Small intestine (tissue), 16 donors: ENCODE data around the gene RRM1. TPM values are rescaled to one million over a fixed set of nuclear protein-coding genes. Genes with fewer than 3 reads are reported as not detected.
A peak's percentile ranks its signal among the peaks of the same experiment; 100 is the strongest.
"Not testable (repeated sequence)": the region's sequence is repeated elsewhere in the genome, so short reads cannot be mapped to it uniquely, and the experiment has no call there.

ENCODE experiments used
- DNase-seq, 2 donors: peaks; one replicate each; pipeline versions ENCODE4 v3.0.0 to v3.0.0-alpha.2; 2013
- FAIRE-seq: peaks from 2 replicates; lab custom pipeline; 2012; peaks lifted over from hg19 to GRCh38; lab: Jason Lieb, UNC
- H3K27ac ChIP-seq, 3 donors: one replicate each; pipeline ENCODE4 v1.5.1; 2013; ENCODE audit warnings: low read length in 2 of 3, mild to moderate bottlenecking in 2 of 3, control low read depth in 1 of 3, inconsistent platforms in 1 of 3, low read depth in 1 of 3, moderate library complexity in 1 of 3
- H3K27me3 ChIP-seq, 3 donors: one replicate each; pipeline ENCODE4 v1.6.1; 2013; ENCODE audit warnings: low read length in 3 of 3, inconsistent platforms in 1 of 3; ENCODE audit not compliant: control insufficient read depth in 3 of 3, insufficient read depth in 3 of 3
- H3K36me3 ChIP-seq, 3 donors: one replicate each; pipeline ENCODE4 v1.6.1; 2013; ENCODE audit warnings: low read length in 3 of 3, inconsistent platforms in 1 of 3, low read depth in 1 of 3, mild to moderate bottlenecking in 1 of 3, moderate library complexity in 1 of 3; ENCODE audit not compliant: control insufficient read depth in 3 of 3, insufficient read depth in 2 of 3
- H3K4me1 ChIP-seq, 3 donors: one replicate each; pipeline ENCODE4 v1.6.1; 2013; ENCODE audit warnings: low read length in 2 of 3, inconsistent platforms in 1 of 3, low read depth in 1 of 3, mild to moderate bottlenecking in 1 of 3, moderate library complexity in 1 of 3; ENCODE audit not compliant: control insufficient read depth in 3 of 3, insufficient read depth in 2 of 3
- H3K4me3 ChIP-seq, 3 donors: one replicate each; pipeline ENCODE4 v1.5.1; 2013; ENCODE audit warnings: low read length in 3 of 3, control low read depth in 1 of 3, inconsistent platforms in 1 of 3, low read depth in 1 of 3, mild to moderate bottlenecking in 1 of 3, moderate library complexity in 1 of 3
- H3K9me3 ChIP-seq, 2 donors: one replicate each; pipeline ENCODE4 v1.6.1; 2013; ENCODE audit warnings: low read depth in 1 of 2, low read length in 1 of 2; ENCODE audit not compliant: control insufficient read depth in 2 of 2, insufficient read depth in 1 of 2
- WGBS, 3 donors: extraction: QIAGEN DNeasy Blood & Tissue Kit; methylation state at CpG; one replicate each; pipeline ENCODE4 v1.1.7; 2013; 5-methylcytosine and 5-hydroxymethylcytosine counted together
- long read RNA-seq, 10 donors: transcript quantifications; one replicate each; lab custom pipeline, GENCODE V29; 2026
- polyA plus RNA-seq, 4 donors: library from polyadenylated mRNA; stranded (reverse) in 3 of 4; unstranded in 1 of 4; fragments of 200-250 nt in 3 of 4; fragments of 120-200 nt in 1 of 4; gene quantifications; one replicate each; pipeline versions ENCODE4 v1.2.1 to v1.2.3, GENCODE V29; 2013
- donor health status: healthy with polysubstance abuse.
- donor health status: control.
- donor health status: control.
- donor health status: Bipolar disorder and iron deficiency.
- donor health status: healthy.

RRM1 gene
- 10 to 100 TPM; 10.3 to 51.8 (median 25.3) TPM for polyA plus RNA-seq
- long read RNA-seq, donor 1, transcript RRM1-201 (19 exons, 3,076 nt) = major isoform, 12 of 32 reads
- long read RNA-seq, donor 1, partial matches to known transcripts = 19 of 32 reads
- long read RNA-seq, donor 1, other reads (novel, unspliced or antisense) = 0 of 32 reads
- long read RNA-seq, donor 2, transcript RRM1-201 (19 exons, 3,076 nt) = major isoform, 7 of 7 reads
- long read RNA-seq, donor 2, partial matches to known transcripts = 0 of 7 reads
- long read RNA-seq, donor 2, other reads (novel, unspliced or antisense) = 0 of 7 reads
- long read RNA-seq, donor 3, partial matches to known transcripts = 24 of 26 reads
- long read RNA-seq, donor 3, other reads (novel, unspliced or antisense) = 0 of 26 reads
- long read RNA-seq, donor 4, partial matches to known transcripts = 0 of 1 reads
- long read RNA-seq, donor 4, other reads (novel, unspliced or antisense) = 0 of 1 reads
- long read RNA-seq, donor 5 = 0 reads
- long read RNA-seq, donor 6, transcript RRM1-201 (19 exons, 3,076 nt) = major isoform, 5 of 19 reads
- long read RNA-seq, donor 6, partial matches to known transcripts = 13 of 19 reads
- long read RNA-seq, donor 6, other reads (novel, unspliced or antisense) = 0 of 19 reads
- long read RNA-seq, donor 7 = 0 reads
- long read RNA-seq, donor 8 = 0 reads
- long read RNA-seq, donor 9, partial matches to known transcripts = 0 of 1 reads
- long read RNA-seq, donor 9, other reads (novel, unspliced or antisense) = 0 of 1 reads
- long read RNA-seq, donor 10, transcript RRM1-201 (19 exons, 3,076 nt) = major isoform, 15 of 37 reads
- long read RNA-seq, donor 10, partial matches to known transcripts = 20 of 37 reads
- long read RNA-seq, donor 10, other reads (novel, unspliced or antisense) = 0 of 37 reads

DNA sequence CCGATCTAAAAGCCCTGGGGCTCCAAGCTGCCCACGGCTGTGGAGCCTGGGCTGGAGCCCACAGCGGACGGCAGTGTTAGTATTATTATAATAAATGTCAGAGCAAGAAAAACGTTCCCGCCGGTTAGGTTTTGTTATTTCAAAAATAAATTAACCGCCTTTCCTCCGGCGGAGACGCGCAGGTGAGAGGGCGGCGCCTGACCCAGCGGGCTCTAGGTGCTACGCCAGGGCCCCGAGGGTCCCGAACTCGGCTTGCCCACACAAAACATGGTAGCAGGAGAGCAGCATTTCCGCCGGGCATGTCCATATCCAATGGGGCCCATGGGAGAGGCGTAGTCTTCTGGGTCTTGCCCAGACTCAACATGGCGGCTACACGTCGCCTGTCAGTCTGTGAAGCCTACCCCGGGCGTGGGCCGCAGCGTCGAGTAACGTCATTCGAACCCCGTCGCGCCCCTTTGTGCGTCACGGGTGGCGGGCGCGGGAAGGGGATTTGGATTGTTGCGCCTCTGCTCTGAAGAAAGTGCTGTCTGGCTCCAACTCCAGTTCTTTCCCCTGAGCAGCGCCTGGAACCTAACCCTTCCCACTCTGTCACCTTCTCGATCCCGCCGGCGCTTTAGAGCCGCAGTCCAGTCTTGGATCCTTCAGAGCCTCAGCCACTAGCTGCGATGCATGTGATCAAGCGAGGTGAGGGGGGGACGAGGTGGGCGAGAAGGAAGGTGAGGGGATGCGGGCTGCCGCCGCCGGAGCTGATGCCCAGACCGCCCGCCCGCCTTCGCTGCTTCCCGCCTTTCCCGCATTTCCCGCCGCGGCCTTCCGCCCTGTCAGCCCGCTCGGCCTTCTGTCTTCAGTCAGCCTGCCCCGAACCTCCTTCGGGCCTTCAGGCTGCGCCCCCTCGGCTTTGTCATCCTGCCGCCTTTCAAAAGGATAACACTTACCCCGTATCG is at the start of gene RRM1:
Gene RRM1, plus strand, starts transcription at position 452 of the 944 bp plus-strand sequence. Its CDS starts 214 bp downstream, at position 666.
- no peaks in the 10 kb centered on the region for H3K9me3 ChIP-seq
- FAIRE-seq (no peak), DNase-seq (peak; percentile 92 to 97)
- H3K27me3 ChIP-seq = no peaks in the 10 kb centered on the region
- H3K36me3 ChIP-seq = peaks cover 0 to 8% (median 0%) of the 10 kb centered on the region in 3 donors
- 0% methylated on average over 64 to 74 of the region's 74 CpGs for WGBS, 3 donors
- H3K4me3 ChIP-seq = peak within 1 kb of the TSS; percentile 60 to 84 (median 76)
- peak within 1 kb of the TSS; percentile 60 to 94 (median 93) for H3K27ac ChIP-seq
- peaks cover 3 to 9% (median 4%) of the 10 kb centered on the region in 3 donors for H3K4me1 ChIP-seq

DNA sequence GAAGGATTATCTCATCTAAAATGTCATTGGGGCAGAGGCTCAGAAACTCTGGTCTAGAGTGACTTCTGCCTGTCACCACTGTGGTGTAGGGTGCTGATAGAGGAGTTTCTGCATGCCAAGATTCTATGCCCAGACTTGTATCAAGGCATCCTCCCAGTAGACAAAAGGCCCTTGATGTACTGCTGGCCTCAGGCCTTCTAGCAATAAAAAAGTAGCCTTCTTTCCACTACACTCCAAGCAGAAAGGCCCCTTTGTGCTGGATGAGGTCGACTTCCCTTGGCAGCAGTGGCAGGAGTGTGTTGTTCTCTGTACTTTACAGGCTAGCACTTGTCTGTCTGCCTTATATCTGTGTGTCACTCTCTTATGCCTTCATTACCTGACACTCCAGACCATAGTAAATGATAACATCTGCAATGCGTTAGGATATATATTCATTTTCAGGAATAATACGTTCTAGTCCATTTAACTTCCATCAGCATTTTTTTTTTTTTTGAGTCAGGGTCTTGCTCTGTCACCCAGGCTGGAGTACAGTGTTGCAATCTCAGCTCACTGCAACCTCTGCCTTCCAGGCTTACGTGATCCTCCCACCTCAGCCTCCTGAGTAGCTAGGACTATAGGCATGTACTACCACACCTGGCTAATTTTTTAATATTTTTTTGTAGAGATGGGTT is 49.5 kb upstream of the RRM1 start:
- FAIRE-seq = no peak
- no peaks in the 10 kb centered on the region for H3K27me3 ChIP-seq
- H3K4me1 ChIP-seq = peaks cover 0 to 3% (median 0%) of the 10 kb centered on the region in 3 donors
- H3K27ac ChIP-seq = no peak overlapping the region
- no peaks in the 10 kb centered on the region for H3K9me3 ChIP-seq
- H3K36me3 ChIP-seq = no peaks in the 10 kb centered on the region
- 47 to 52% (median 50%) methylated on average over 4 of the region's 4 CpGs for WGBS, 3 donors
- DNase-seq = no peak
- H3K4me3 ChIP-seq = no peak overlapping the region

DNA sequence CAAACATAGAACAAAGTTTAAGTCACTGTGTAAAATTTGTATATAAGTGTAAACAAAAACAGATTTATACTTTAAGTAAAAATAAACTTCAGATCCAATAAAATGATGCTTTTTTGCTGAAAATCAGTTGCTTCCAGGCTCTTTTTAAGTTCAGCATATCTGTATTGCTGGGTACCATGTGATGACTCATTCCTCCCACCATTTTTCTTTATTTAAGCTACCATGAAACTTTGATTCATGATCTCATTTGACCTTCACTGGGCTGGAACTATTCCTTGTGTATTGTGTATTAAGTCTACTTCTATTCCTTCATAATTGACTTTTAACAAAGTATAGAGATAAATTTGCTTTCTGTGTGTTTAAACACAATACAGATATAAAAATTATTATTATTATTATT is 46.3 kb upstream of the RRM1 start:
- Histone ChIP-seq H3K36me3 (no peaks in the 10 kb centered on the region), H3K27me3 (no peaks in the 10 kb centered on the region), H3K9me3 (no peaks in the 10 kb centered on the region), H3K27ac (no peak overlapping the region), H3K4me1 (peaks cover 0 to 3% (median 0%) of the 10 kb centered on the region in 3 donors), H3K4me3 (no peak overlapping the region)
- no peak for FAIRE-seq
- no peak for DNase-seq

DNA sequence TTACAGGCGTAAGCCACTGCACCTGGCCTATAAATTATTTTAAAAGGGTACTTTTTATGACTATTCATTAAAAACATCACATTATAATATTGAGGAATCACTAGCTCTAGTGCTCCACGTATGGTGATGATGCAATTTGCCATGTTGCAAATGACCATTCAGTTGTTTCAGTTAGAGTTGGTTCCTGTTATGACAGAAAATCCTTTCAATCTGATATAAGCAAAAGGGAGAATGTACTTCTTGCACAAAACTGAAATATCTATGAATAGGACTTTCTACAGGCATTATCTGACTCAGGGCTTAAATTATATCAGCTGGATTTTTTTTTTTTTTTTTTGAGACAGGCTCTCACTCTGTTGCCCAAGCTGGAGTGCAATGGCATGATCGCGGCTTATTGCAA is 45.6 kb upstream of the RRM1 start:
- no peaks in the 10 kb centered on the region for H3K27me3 ChIP-seq
- H3K27ac ChIP-seq = no peak overlapping the region
- FAIRE-seq = no peak
- WGBS, 3 donors = 86 to 94% (median 88%) methylated on average over 4 of the region's 4 CpGs
- no peak for DNase-seq
- H3K36me3 ChIP-seq = no peaks in the 10 kb centered on the region
- no peak overlapping the region for H3K4me3 ChIP-seq
- H3K4me1 ChIP-seq = peaks cover 0 to 2% (median 0%) of the 10 kb centered on the region in 3 donors
- H3K9me3 ChIP-seq = no peaks in the 10 kb centered on the region

DNA sequence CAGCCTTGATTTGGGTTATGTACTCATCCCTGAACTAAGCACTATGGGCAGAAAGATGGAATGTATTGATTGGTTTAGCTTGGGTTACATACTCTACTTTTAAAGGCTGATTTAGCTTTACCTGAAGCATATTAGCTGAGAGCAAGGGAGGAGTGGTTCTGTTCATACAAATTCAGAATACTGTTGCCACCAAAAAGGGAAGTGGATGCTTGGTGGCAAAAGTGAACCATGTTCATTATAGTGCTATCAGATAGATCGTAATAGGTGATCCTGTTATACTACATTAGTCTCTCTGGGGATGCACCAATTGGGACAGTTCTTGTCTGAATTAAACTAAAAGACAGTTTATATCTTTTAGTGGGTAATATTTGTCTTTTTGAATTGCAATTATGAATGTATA is 44.5 kb upstream of the RRM1 start:
- no peaks in the 10 kb centered on the region for H3K4me1 ChIP-seq
- DNase-seq (no peak), FAIRE-seq (no peak)
- H3K27ac ChIP-seq = no peak overlapping the region
- 91 to 100% (median 92%) methylated on average over 1 of the region's 1 CpG for WGBS, 3 donors
- no peak overlapping the region for H3K4me3 ChIP-seq
- H3K27me3 ChIP-seq = no peaks in the 10 kb centered on the region
- no peaks in the 10 kb centered on the region for H3K9me3 ChIP-seq
- no peaks in the 10 kb centered on the region for H3K36me3 ChIP-seq

DNA sequence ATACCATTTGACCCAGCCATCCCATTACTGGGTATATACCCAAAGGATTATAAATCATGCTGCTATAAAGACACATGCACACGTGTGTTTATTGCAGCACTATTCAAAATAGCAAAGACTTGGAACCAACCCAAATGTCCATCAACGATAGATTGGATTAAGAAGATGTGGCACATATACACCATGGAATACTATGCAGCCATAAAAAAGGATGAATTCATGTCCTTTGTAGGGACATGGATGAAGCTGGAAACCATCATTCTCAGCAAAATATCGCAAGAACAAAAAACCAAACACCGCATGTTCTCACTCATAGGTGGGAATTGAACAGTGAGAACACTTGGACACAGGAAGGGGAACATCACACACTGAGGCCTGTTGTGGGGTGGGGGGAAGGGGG is 41.4 kb upstream of the RRM1 start:
- H3K9me3 ChIP-seq, H3K36me3 ChIP-seq, H3K4me3 ChIP-seq, DNase-seq, H3K4me1 ChIP-seq, H3K27ac ChIP-seq, FAIRE-seq, H3K27me3 ChIP-seq: not testable (repeated sequence)
- 79 to 96% (median 95%) methylated on average over 4 of the region's 4 CpGs for WGBS, 3 donors

DNA sequence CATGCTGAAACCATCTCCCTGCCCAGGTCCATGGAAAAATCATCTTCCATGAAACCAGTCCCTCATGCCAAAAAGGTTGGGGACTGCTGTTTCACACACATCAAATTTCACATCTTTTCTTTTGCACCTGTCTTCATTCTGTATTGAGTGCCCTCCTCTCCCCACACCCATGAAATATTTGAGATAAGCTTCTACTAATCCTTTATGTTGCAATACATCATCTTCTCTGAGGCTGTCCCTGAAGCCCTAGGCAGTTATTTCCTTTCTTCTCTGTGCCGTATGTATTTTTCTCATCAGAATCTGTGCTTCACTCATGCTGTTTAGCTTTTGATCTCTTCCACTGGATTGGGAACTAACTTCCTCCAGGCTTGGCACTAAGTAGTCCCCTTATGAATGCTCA is 40.0 kb upstream of the RRM1 start:
- Histone ChIP-seq H3K27ac (no peak overlapping the region), H3K9me3 (no peaks in the 10 kb centered on the region), H3K4me3 (no peak overlapping the region), H3K4me1 (no peaks in the 10 kb centered on the region), H3K27me3 (no peaks in the 10 kb centered on the region), H3K36me3 (peaks cover 2 to 8% (median 4%) of the 10 kb centered on the region in 3 donors)
- FAIRE-seq (no peak), DNase-seq (no peak)
- 61 to 74% (median 65%) methylated on average over 1 of the region's 1 CpG for WGBS, 3 donors
